ENCODE results near the gene RAB11FIP3. TPM values are rescaled to one million over a fixed set of nuclear protein-coding genes. Genes with fewer than 3 reads are reported as not detected.

The RAB11FIP3 gene
- total and polyA plus RNA-seq, 2 of the 13 experiments (the other 11 are each of a cell fraction or from before 2014, with no cell fraction given): 34.3 to 57.6 TPM

DNA sequence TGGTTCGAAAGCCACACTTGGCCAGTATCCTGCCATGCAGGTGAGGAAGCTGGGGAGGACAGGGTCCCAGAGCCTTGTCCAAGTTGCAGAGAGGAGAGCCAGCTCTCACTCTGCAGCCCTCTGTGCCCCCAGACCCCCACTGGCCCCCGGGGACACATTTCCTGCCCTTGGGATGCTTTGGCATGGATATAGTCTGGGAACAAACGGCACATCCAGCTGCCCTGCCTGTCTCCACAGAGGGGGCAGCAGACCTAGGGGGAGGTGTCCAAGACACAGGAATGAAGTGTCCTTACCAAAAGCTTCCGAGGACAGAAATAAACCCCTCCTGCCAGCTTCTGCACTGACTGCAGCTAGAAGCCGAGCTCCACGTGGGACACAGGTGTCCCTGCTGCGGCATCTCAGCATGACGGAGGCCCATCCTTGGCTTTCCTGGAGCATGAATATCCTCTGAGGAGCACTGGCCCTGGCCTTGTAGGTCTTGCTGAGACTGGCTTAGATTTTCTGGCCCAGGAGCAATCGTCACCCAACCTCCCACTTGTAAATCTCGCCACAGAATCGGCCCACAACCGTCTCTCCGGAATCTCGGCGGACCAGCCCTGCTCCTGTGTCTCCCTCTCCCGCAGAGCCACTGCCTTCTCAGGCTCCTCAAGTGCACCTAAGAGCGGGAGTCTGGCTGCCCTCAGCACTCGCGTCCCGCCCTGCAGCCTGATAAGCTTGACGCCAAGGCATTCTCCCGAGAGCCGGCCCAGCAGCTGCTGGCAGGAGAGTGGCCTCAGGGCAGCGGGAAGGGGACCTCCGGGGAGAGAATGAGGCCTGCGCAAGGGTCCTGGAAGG, 100.9 kb downstream of the RAB11FIP3 start:
- Histone ChIP-seq H4K20me1 (ENCODE audit: insufficient read depth, low read length) (peaks cover 13% of the 10 kb centered on the region; the same call in 1 of the 2 replicates), H3K4me2 (ENCODE audit: low read depth, low read length) (peak overlapping the region; percentile 99), H3K9me3 (ENCODE audit: low read length) (no peaks in the 10 kb centered on the region), H3K27ac (ENCODE audit: extremely low read length, insufficient read depth, low read length) (peak overlapping the region; percentile 72), H2AFZ (ENCODE audit: low read length) (no peak overlapping the region), H3K4me3 (replicated peaks in 1 of 3; ENCODE audit: insufficient read depth in 1 of 3, low read depth in 2 of 3, low read length in 3 of 3) (peak overlapping the region; percentile 92 to 96 (median 96)), H3K36me3 (replicated peaks in 1 of 2; ENCODE audit: control insufficient read depth in 1 of 2, insufficient read depth in 2 of 2, low read length in 2 of 2) (peaks cover 2 to 5% of the 10 kb centered on the region in 2 experiments; a peak in 2 of 5 replicates), H3K79me2 (ENCODE audit: insufficient read depth, low read length) (peaks cover 50% of the 10 kb centered on the region), H3K27me3 (ENCODE audit: control insufficient read depth in 1 of 2, insufficient read depth in 2 of 2, low read length in 2 of 2) (no peaks in the 10 kb centered on the region; a peak in 1 of 5 replicates), H3K4me1 (ENCODE audit: insufficient read depth, low read length) (peaks cover 48% of the 10 kb centered on the region), H3K9ac (ENCODE audit: insufficient read depth, low read depth, low read length) (peak overlapping the region; percentile 98)
- ATAC-seq (peak; percentile 16), DNase-seq (ENCODE audit: low spot score) (no peak), FAIRE-seq (no peak)
- in situ Hi-C loops (cut with HindIII; ENCODE audit: extremely low pct_ligation_motif_present, low pct_unique_long_range_greater_than_20kb): no loop called here
- ChIA-PET CTCF (ENCODE audit: low intra/inter-chr PET ratio, low total read pairs) (no interaction called here), POLR2A (interaction anchor here (0.7 to 2.7 kb wide), 9 partner anchors 8 to 147 kb away, joined by 3 to 35 read pairs (median 6); partner anchors contain the start of gene PIGQ)
- intact Hi-C loops (cut with micrococcal nuclease; ENCODE audit: unreplicated experiment): no loop called here
- WGBS (ENCODE audit: low lambda C conversion rate): 2% methylated on average over 19 of the region's 26 CpGs
- TSS peak; percentile 71 for BruUV-seq (replicated peaks)
- TF ChIP-seq MATR3 (CRISPR knock-in tag; IDR thresholded peaks at IDR 0.05): no peak
- no peak for TF ChIP-seq GLI4 (CRISPR knock-in tag; IDR thresholded peaks at IDR 0.05; ENCODE audit: borderline replicate concordance)
- TF ChIP-seq, protein P1, sequence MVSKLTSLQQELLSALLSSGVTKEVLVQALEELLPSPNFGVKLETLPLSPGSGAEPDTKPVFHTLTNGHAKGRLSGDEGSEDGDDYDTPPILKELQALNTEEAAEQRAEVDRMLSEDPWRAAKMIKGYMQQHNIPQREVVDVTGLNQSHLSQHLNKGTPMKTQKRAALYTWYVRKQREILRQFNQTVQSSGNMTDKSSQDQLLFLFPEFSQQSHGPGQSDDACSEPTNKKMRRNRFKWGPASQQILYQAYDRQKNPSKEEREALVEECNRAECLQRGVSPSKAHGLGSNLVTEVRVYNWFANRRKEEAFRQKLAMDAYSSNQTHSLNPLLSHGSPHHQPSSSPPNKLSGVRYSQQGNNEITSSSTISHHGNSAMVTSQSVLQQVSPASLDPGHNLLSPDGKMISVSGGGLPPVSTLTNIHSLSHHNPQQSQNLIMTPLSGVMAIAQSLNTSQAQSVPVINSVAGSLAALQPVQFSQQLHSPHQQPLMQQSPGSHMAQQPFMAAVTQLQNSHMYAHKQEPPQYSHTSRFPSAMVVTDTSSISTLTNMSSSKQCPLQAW (CRISPR knock-in tag; IDR thresholded peaks at IDR 0.05): peak; percentile 20; the same call in 1 of the 2 replicates
- TF ChIP-seq, protein P2, sequence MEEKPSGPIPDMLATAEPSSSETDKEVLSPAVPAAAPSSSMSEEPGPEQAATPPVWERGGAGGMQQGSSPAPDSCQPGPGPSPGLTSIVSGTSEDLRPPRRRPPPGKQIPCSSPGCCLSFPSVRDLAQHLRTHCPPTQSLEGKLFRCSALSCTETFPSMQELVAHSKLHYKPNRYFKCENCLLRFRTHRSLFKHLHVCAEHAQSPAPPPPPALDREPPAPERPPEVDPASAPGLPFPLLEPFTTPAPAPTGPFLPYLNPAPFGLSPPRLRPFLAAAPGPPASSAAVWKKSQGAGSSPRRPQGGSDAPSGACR (CRISPR knock-in tag; IDR thresholded peaks at IDR 0.05): peak; percentile 44; the same call in 1 of the 2 replicates
- TF ChIP-seq, protein P3, sequence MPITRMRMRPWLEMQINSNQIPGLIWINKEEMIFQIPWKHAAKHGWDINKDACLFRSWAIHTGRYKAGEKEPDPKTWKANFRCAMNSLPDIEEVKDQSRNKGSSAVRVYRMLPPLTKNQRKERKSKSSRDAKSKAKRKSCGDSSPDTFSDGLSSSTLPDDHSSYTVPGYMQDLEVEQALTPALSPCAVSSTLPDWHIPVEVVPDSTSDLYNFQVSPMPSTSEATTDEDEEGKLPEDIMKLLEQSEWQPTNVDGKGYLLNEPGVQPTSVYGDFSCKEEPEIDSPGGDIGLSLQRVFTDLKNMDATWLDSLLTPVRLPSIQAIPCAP (CRISPR knock-in tag; IDR thresholded peaks at IDR 0.05; ENCODE audit: low read depth): no peak
- peak; percentile 19; the same call in 1 of the 2 replicates for TF ChIP-seq SNAI1 (CRISPR knock-in tag; IDR thresholded peaks at IDR 0.05; ENCODE audit: borderline replicate concordance)
- TF ChIP-seq RXRA (CRISPR knock-in tag; IDR thresholded peaks at IDR 0.05): no peak
- TF ChIP-seq, protein P4, sequence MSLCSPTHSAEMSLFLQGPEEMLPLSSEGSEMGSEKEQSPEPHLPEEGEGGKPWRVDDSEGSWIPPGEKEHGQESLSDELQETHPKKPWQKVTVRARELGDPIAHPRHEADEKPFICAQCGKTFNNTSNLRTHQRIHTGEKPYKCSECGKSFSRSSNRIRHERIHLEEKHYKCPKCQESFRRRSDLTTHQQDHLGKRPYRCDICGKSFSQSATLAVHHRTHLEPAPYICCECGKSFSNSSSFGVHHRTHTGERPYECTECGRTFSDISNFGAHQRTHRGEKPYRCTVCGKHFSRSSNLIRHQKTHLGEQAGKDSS (CRISPR knock-in tag; IDR thresholded peaks at IDR 0.05; ENCODE audit: borderline replicate concordance, low read depth): peak; percentile 55; the same call in 1 of the 2 replicates
- peak; percentile 3; the same call in 1 of the 2 replicates for TF ChIP-seq POLR2G (IDR thresholded peaks at IDR 0.05; ENCODE audit: low read depth, low read length)
- TF ChIP-seq, protein P5, sequence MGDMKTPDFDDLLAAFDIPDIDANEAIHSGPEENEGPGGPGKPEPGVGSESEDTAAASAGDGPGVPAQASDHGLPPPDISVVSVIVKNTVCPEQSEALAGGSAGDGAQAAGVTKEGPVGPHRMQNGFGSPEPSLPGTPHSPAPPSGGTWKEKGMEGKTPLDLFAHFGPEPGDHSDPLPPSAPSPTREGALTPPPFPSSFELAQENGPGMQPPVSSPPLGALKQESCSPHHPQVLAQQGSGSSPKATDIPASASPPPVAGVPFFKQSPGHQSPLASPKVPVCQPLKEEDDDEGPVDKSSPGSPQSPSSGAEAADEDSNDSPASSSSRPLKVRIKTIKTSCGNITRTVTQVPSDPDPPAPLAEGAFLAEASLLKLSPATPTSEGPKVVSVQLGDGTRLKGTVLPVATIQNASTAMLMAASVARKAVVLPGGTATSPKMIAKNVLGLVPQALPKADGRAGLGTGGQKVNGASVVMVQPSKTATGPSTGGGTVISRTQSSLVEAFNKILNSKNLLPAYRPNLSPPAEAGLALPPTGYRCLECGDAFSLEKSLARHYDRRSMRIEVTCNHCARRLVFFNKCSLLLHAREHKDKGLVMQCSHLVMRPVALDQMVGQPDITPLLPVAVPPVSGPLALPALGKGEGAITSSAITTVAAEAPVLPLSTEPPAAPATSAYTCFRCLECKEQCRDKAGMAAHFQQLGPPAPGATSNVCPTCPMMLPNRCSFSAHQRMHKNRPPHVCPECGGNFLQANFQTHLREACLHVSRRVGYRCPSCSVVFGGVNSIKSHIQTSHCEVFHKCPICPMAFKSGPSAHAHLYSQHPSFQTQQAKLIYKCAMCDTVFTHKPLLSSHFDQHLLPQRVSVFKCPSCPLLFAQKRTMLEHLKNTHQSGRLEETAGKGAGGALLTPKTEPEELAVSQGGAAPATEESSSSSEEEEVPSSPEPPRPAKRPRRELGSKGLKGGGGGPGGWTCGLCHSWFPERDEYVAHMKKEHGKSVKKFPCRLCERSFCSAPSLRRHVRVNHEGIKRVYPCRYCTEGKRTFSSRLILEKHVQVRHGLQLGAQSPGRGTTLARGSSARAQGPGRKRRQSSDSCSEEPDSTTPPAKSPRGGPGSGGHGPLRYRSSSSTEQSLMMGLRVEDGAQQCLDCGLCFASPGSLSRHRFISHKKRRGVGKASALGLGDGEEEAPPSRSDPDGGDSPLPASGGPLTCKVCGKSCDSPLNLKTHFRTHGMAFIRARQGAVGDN (CRISPR knock-in tag; IDR thresholded peaks at IDR 0.05): no peak
- TF ChIP-seq, protein P6, sequence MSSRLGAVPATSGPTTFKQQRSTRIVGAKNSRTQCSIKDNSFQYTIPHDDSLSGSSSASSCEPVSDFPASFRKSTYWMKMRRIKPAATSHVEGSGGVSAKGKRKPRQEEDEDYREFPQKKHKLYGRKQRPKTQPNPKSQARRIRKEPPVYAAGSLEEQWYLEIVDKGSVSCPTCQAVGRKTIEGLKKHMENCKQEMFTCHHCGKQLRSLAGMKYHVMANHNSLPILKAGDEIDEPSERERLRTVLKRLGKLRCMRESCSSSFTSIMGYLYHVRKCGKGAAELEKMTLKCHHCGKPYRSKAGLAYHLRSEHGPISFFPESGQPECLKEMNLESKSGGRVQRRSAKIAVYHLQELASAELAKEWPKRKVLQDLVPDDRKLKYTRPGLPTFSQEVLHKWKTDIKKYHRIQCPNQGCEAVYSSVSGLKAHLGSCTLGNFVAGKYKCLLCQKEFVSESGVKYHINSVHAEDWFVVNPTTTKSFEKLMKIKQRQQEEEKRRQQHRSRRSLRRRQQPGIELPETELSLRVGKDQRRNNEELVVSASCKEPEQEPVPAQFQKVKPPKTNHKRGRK (CRISPR knock-in tag; IDR thresholded peaks at IDR 0.05): 0 out of 2 replicates have a peak, but pooled peaks have one; percentile 20
